PFSK-1 (cell line): ENCODE data around the gene VSNL1.

Experiments
- POLR2AphosphoS5 ChIP-seq: IDR thresholded peaks from 2 replicates; pipeline ENCODE4 v1.6.1; 2012; ENCODE audit warnings: low read depth, mild to moderate bottlenecking, control low read depth, low read length, moderate library complexity
- SIN3A ChIP-seq: IDR thresholded peaks from 2 replicates; pipeline ENCODE4 v1.6.1; 2012; ENCODE audit warnings: mild to moderate bottlenecking, low read length, moderate library complexity, borderline replicate concordance; ENCODE audit not compliant: insufficient read depth
- TAF1 ChIP-seq: IDR thresholded peaks from 2 replicates; pipeline ENCODE4 v1.6.1; 2012; ENCODE audit warnings: low read length, control low read depth, borderline replicate concordance; ENCODE audit not compliant: insufficient read depth
- TF ChIP-seq, protein P1 (sequence below), 2 experiments: IDR thresholded peaks; 2 replicates each; pipeline versions ENCODE4 v1.6.1 to v1.8.0; 2011 to 2012; ENCODE audit warnings: low read depth in 2 of 2, low read length in 2 of 2, control low read depth in 1 of 2, inconsistent platforms in 1 of 2, mild to moderate bottlenecking in 1 of 2, moderate library complexity in 1 of 2; ENCODE audit not compliant: insufficient read depth in 1 of 2

GRCh38 chr2:17636257-17636656 lies 95.8 kb downstream of the VSNL1 start:
- TF ChIP-seq, protein P1, sequence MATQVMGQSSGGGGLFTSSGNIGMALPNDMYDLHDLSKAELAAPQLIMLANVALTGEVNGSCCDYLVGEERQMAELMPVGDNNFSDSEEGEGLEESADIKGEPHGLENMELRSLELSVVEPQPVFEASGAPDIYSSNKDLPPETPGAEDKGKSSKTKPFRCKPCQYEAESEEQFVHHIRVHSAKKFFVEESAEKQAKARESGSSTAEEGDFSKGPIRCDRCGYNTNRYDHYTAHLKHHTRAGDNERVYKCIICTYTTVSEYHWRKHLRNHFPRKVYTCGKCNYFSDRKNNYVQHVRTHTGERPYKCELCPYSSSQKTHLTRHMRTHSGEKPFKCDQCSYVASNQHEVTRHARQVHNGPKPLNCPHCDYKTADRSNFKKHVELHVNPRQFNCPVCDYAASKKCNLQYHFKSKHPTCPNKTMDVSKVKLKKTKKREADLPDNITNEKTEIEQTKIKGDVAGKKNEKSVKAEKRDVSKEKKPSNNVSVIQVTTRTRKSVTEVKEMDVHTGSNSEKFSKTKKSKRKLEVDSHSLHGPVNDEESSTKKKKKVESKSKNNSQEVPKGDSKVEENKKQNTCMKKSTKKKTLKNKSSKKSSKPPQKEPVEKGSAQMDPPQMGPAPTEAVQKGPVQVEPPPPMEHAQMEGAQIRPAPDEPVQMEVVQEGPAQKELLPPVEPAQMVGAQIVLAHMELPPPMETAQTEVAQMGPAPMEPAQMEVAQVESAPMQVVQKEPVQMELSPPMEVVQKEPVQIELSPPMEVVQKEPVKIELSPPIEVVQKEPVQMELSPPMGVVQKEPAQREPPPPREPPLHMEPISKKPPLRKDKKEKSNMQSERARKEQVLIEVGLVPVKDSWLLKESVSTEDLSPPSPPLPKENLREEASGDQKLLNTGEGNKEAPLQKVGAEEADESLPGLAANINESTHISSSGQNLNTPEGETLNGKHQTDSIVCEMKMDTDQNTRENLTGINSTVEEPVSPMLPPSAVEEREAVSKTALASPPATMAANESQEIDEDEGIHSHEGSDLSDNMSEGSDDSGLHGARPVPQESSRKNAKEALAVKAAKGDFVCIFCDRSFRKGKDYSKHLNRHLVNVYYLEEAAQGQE (IDR thresholded peaks at IDR 0.05; ENCODE audit: insufficient read depth in 1 of 2, low read depth in 2 of 2, low read length in 2 of 2), result no peak
- TF ChIP-seq SIN3A, result no peak
- TF ChIP-seq POLR2AphosphoS5, result no peak
- TF ChIP-seq TAF1, result no peak
